ENCODE measurements around the gene IGSF11. TPM values are rescaled to one million over a fixed set of nuclear protein-coding genes. Genes with fewer than 3 reads are reported as not detected.

IGSF11 gene
- total and polyA plus RNA-seq, 2 of the 4 experiments (the other 2 are of a cell fraction) = 0.18 TPM; not detected in 1

DNA sequence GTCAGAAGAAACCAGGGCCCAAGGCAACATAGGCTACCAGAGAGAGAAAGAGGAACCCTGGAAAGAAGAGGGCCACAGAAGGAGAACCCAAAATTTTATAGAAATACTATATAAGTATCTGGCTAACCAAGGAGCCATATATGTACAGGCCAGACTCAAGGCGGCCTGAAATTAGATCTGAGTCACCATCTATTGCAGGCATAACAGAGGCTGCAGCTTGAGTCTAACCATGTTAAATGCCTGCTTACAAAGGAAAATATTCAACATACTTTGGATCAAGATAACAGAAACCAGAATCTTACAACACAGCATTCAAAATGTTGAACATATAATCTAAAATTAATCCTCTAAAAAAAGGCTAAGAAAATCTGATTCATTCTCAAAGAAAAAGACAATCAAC lies 23.1 kb downstream of the IGSF11 start:
- POLR2A ChIA-PET (ENCODE audit: unreplicated experiment) = no interaction called here
- Histone ChIP-seq H2BK20ac (ENCODE audit: low read depth, low read length) (no peak overlapping the region), H3K27me3 (ENCODE audit: control insufficient read depth, insufficient read depth, low read length) (peaks cover 2% of the 10 kb centered on the region; the same call in 1 of the 2 replicates)

More for the DNA sequence above, 23.1 kb downstream of the IGSF11 start:
- intact Hi-C loops (cut with micrococcal nuclease) = no loop called here
- H2BK15ac ChIP-seq (ENCODE audit: low read depth, low read length) = no peak overlapping the region
- DNase-seq (no peak), ATAC-seq (ENCODE audit: low read depth) (no peak)
- no peak overlapping the region for H4K8ac ChIP-seq (ENCODE audit: low read depth in 2 of 2, low read length in 2 of 2)
- dilution Hi-C loops (cut with HindIII; ENCODE audit: low sequenced_read_pairs, unreplicated experiment) = no loop called here
- no peak overlapping the region for H2BK5ac ChIP-seq (ENCODE audit: low read depth, low read length, poor library complexity, severe bottlenecking)
- CTCF ChIA-PET = no interaction called here
- H4K20me1 ChIP-seq (ENCODE audit: insufficient read depth, low read length) = no peaks in the 10 kb centered on the region
- no peak overlapping the region for H2AK5ac ChIP-seq (ENCODE audit: low read depth, low read length)
- no peak overlapping the region for H3K4ac ChIP-seq (ENCODE audit: low read depth, low read length)
- H3K56ac ChIP-seq (ENCODE audit: extremely low read depth, insufficient read depth, low read length) = no peak overlapping the region
- WGBS, 2 experiments (ENCODE audit: extremely low coverage in 2 of 2, insufficient read length in 1 of 2) = no CpG with 5 or more reads among the region's 1 CpG
- no peak overlapping the region for H3K18ac ChIP-seq (ENCODE audit: low read depth, low read length)
- H3K9ac ChIP-seq (ENCODE audit: low read depth, low read length) = no peak overlapping the region
- no peak overlapping the region for H3K27ac ChIP-seq (ENCODE audit: insufficient read depth, low read length)
- in situ Hi-C loops (cut with MboI; ENCODE audit: low sequenced_read_pairs) = no loop called here
- no peaks in the 10 kb centered on the region; the same call in 1 of the 2 replicates for H3K9me1 ChIP-seq (ENCODE audit: insufficient read depth, low read length)
- no peak overlapping the region for H2AK9ac ChIP-seq (replicated peaks; ENCODE audit: low read depth, low read length, poor library complexity)
- H4K5ac ChIP-seq (ENCODE audit: low read depth, low read length) = no peak overlapping the region
- no peak overlapping the region for H3K4me3 ChIP-seq (ENCODE audit: insufficient read depth, low read depth, low read length)
- no peak overlapping the region for H2BK120ac ChIP-seq (ENCODE audit: low read depth, low read length)
- BruUV-seq (replicated peaks) = no TSS peak
- no peak overlapping the region for H3K4me2 ChIP-seq (ENCODE audit: low read depth, low read length)
- TF ChIP-seq NFE2L2 (IDR thresholded peaks at IDR 0.05; ENCODE audit: low read depth, low read length) (no peak), RAD21 (IDR thresholded peaks at IDR 0.05; ENCODE audit: low read length) (no peak), MAZ (IDR thresholded peaks at IDR 0.05; ENCODE audit: borderline replicate concordance, low read depth, low read length) (no peak), RFX5 (IDR thresholded peaks at IDR 0.05; ENCODE audit: low read depth, low read length) (no peak), CTCF (conservative IDR thresholded peaks at IDR 0.05; ENCODE audit: low read depth, low read length) (no peak), MAFK (IDR thresholded peaks at IDR 0.05; ENCODE audit: low read depth, low read length) (no peak)
- H2AFZ ChIP-seq (replicated peaks; ENCODE audit: low read length, poor library complexity) = no peak overlapping the region
- H3K79me1 ChIP-seq (ENCODE audit: low read depth in 1 of 2, low read length in 2 of 2) = no peaks in the 10 kb centered on the region
- no peak overlapping the region for H4K91ac ChIP-seq (ENCODE audit: insufficient read depth, low read depth, low read length)
- no peaks in the 10 kb centered on the region for H3K4me1 ChIP-seq (ENCODE audit: control insufficient read depth, insufficient read depth, low read length)
- H3K14ac ChIP-seq (replicated peaks; ENCODE audit: low read depth, low read length) = no peak overlapping the region
- no peak overlapping the region for H3K23ac ChIP-seq (ENCODE audit: low read depth, low read length)
- no peaks in the 10 kb centered on the region for H3K9me3 ChIP-seq (ENCODE audit: control insufficient read depth, insufficient read depth, low read length)
- no peaks in the 10 kb centered on the region for H3K36me3 ChIP-seq (ENCODE audit: control insufficient read depth, insufficient read depth, low read length)
